NCI-H748 (cell line): Measurements from ENCODE around the gene XKR3.
"Not testable (repeated sequence)": the region's sequence is repeated elsewhere in the genome, so short reads cannot be mapped to it uniquely, and the experiment has no call there.

Experiments used
- DNase-seq: peaks from one replicate; lab custom pipeline; 2025; ENCODE audit not compliant: unreplicated experiment; lab: John Stamatoyannopoulos, UW

The XKR3 gene

DNA sequence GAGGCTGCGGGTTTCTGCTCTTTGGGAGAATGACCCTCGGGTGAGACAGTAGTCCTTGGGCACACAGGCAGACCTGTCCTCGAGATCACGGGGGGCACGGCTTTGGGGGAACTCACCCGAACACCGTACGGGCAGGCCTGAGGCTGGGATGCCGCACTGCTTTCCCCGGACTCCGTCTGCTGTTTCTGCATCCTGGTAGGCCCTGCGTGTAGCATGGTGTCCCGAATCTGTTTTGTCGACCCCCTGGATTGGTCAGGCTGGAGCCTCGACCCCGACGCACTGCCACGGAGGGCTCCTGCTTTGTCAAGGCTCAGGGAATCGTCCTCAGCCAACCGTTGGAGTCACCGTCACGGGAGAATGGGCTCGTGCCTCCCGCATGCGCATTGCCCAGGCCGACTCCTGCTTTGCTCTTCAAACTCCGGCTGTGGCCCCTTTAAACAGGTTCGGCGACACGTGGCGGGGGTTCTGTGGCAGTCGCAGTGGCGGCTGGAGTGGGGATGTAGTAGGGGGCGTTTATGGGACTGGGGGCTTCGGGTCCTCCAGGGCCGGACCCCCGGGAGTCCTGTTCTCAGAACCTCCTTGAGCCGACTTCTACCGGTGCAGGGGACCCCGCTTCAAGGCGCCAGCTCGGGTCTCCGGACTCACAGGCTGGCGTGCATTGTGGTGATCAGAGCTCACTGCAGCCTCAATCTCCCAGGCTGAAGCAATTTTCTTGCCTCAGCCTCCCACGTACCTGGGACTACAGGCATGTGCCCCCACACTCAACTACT, 76.9 kb downstream of the XKR3 start:
- DNase-seq: not testable (repeated sequence)

DNA sequence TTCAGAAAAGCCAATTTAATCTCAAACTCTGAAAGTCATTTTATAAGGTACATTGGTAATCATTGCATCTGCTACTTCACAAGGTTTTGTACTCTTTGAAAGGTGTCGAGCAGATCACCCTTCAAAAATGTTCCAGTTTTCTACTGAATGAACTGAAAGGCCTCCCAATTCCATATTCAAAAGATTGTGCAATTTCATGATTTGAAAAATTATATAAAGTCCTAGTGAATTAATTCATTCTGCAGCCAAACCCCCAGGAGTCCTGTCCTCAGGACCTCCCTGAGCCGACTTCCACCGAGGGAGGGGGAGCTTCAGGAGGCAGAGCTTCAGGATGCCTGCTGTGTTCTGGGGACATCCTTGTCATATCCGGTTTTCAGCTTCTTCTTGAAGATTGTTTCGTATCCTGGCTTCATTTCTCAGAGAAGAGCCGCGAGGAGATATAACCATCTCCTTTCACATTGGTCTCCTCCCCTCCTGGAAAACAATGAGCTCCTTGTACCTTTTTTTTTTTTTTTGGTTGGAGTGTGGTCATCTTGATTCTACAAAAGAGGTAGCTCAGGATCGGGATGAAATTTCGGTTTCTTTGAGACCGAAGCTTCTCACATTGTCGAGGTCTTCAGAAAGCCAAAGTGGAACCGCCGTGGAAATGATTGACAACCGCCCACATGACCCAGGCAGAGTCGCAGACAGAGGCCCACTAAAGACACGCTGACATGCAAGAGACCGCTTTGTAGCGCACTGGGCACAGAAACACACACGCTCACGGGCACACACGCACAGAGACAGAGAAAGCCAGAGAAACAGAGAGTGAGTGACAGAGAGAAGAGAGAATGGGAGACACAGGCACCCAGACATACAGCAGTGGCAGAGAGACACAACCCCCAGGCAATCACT, 77.7 kb downstream of the XKR3 start:
- not testable (repeated sequence) for DNase-seq

- DNase-seq: not testable (repeated sequence)
These were observed 90.9 kb downstream of the XKR3 start for GRCh38 chr22:16734271-16734670.
